ENCODE measurements around the gene PROM1. TPM values are rescaled to one million over a fixed set of nuclear protein-coding genes. Genes with fewer than 3 reads are reported as not detected.

The PROM1 gene
- total and polyA plus RNA-seq, 2 donors (not counting 1 experiment from before 2014, with no cell fraction given): 0.10 to 0.17 TPM

DNA sequence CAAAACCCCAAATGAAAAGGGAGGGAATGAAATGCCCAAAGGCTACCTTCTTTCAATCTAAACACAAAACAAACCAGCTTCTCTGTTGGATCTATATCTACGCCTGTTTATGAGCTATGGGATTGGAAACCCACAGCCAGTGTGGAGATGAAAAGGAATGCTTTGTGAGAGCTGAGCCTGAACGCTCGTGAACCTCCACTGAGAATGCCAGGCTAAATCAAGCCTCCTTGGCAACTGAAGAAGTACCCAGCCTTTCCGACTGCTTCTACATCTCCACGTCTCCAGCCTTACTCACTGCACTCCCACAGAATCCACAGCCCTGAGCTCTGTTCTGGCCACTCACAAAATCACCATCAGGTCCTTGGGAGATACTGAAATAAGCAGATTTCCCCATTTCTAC, 31.8 kb downstream of the PROM1 start:
- no peak overlapping the region for H3K9ac ChIP-seq (ENCODE audit: insufficient read depth, low read length)
- H3K79me2 ChIP-seq (ENCODE audit: control insufficient read depth, insufficient read depth, low read length): no peaks in the 10 kb centered on the region
- no peaks in the 10 kb centered on the region for H4K20me1 ChIP-seq (ENCODE audit: control insufficient read depth, extremely low read depth, insufficient read depth, low read length)
- no peak overlapping the region for H3K27ac ChIP-seq (ENCODE audit: insufficient read depth, low read length)
- H3K36me3 ChIP-seq (ENCODE audit: control insufficient read depth, insufficient read depth, low read length): no peaks in the 10 kb centered on the region
- DNase-seq (ENCODE audit: low read depth in 2 of 2): no peak
- H3K4me1 ChIP-seq (ENCODE audit: control insufficient read depth, extremely low read depth, insufficient read depth, low read length): no peaks in the 10 kb centered on the region
- TF ChIP-seq, protein P1, sequence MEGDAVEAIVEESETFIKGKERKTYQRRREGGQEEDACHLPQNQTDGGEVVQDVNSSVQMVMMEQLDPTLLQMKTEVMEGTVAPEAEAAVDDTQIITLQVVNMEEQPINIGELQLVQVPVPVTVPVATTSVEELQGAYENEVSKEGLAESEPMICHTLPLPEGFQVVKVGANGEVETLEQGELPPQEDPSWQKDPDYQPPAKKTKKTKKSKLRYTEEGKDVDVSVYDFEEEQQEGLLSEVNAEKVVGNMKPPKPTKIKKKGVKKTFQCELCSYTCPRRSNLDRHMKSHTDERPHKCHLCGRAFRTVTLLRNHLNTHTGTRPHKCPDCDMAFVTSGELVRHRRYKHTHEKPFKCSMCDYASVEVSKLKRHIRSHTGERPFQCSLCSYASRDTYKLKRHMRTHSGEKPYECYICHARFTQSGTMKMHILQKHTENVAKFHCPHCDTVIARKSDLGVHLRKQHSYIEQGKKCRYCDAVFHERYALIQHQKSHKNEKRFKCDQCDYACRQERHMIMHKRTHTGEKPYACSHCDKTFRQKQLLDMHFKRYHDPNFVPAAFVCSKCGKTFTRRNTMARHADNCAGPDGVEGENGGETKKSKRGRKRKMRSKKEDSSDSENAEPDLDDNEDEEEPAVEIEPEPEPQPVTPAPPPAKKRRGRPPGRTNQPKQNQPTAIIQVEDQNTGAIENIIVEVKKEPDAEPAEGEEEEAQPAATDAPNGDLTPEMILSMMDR (conservative IDR thresholded peaks at IDR 0.05 in 1 of 2, IDR thresholded peaks at IDR 0.05 in 1 of 2; ENCODE audit: low read depth in 1 of 2, low read length in 2 of 2): no peak
- no peak for TF ChIP-seq EZH2 (IDR thresholded peaks at IDR 0.05; ENCODE audit: low read length, missing control alignments)
- H2AFZ ChIP-seq (ENCODE audit: low read length): no peak overlapping the region
- H3K9me3 ChIP-seq (ENCODE audit: control insufficient read depth, insufficient read depth, low read depth, low read length): no peaks in the 10 kb centered on the region
- H3K27me3 ChIP-seq (ENCODE audit: control insufficient read depth, insufficient read depth, low read length): peaks cover 7% of the 10 kb centered on the region
- H3K4me3 ChIP-seq (replicated peaks in 1 of 4; ENCODE audit: control extremely low read depth in 1 of 4, insufficient read depth in 1 of 4, low read depth in 3 of 4, low read length in 4 of 4): no peak overlapping the region
- no peak overlapping the region for H3K4me2 ChIP-seq (ENCODE audit: extremely low read depth, insufficient read depth, low read length)

DNA sequence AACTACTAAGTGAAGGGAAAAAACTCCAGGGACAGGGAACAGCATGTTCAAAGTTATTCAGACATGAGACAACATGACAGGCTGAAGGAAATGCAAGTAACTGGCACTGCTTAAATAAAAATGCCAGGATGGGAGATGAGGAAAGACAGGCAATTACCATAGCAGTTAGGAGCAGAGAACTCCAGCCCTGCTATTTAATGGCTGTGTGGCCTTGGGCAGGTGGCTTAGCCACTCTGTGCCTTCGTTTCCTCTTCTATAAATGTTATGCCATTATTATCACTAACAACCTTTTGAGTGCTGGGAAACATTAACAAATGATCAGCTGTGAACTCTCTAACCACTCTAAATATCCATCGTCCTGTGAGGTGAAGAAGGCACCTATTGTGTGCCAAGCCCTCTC, 32.7 kb downstream of the PROM1 start:
- no peak overlapping the region for H2AFZ ChIP-seq (ENCODE audit: low read length)
- H4K20me1 ChIP-seq (ENCODE audit: control insufficient read depth, extremely low read depth, insufficient read depth, low read length): no peaks in the 10 kb centered on the region
- H3K4me3 ChIP-seq (replicated peaks in 1 of 4; ENCODE audit: control extremely low read depth in 1 of 4, insufficient read depth in 1 of 4, low read depth in 3 of 4, low read length in 4 of 4): no peak overlapping the region
- DNase-seq (ENCODE audit: low read depth in 2 of 2): no peak
- peaks cover 6% of the 10 kb centered on the region for H3K27me3 ChIP-seq (ENCODE audit: control insufficient read depth, insufficient read depth, low read length)
- H3K79me2 ChIP-seq (ENCODE audit: control insufficient read depth, insufficient read depth, low read length): no peaks in the 10 kb centered on the region
- H3K4me2 ChIP-seq (ENCODE audit: extremely low read depth, insufficient read depth, low read length): no peak overlapping the region
- H3K9me3 ChIP-seq (ENCODE audit: control insufficient read depth, insufficient read depth, low read depth, low read length): no peaks in the 10 kb centered on the region
- no peak overlapping the region for H3K27ac ChIP-seq (ENCODE audit: insufficient read depth, low read length)
- TF ChIP-seq, protein P1 (conservative IDR thresholded peaks at IDR 0.05 in 1 of 2, IDR thresholded peaks at IDR 0.05 in 1 of 2; ENCODE audit: low read depth in 1 of 2, low read length in 2 of 2): no peak
- no peak for TF ChIP-seq EZH2 (IDR thresholded peaks at IDR 0.05; ENCODE audit: low read length, missing control alignments)
- no peak overlapping the region for H3K9ac ChIP-seq (ENCODE audit: insufficient read depth, low read length)
- H3K4me1 ChIP-seq (ENCODE audit: control insufficient read depth, extremely low read depth, insufficient read depth, low read length): no peaks in the 10 kb centered on the region
- no peaks in the 10 kb centered on the region for H3K36me3 ChIP-seq (ENCODE audit: control insufficient read depth, insufficient read depth, low read length)

DNA sequence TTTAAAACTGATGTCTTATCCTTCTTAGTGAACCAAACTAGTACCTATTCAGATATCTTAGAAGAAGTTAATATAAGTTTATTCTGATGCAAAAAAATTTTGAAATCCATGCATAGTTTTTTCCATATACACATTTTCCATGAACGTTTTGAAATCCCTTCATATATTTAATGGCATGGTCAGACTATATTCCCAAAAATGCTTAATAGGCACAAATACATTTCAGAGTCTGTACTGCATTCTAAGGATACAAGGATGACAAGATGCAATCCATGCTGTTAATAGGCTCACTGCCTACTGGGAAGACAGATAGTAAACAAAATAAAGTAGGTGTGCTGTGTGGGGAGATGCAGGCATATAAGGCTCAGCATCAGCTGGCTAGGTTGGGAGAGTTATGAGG, 33.2 kb downstream of the PROM1 start:
- Histone ChIP-seq H3K36me3 (ENCODE audit: control insufficient read depth, insufficient read depth, low read length) (no peaks in the 10 kb centered on the region), H3K27me3 (ENCODE audit: control insufficient read depth, insufficient read depth, low read length) (peaks cover 5% of the 10 kb centered on the region), H3K27ac (ENCODE audit: insufficient read depth, low read length) (no peak overlapping the region), H3K4me3 (replicated peaks in 1 of 4; ENCODE audit: control extremely low read depth in 1 of 4, insufficient read depth in 1 of 4, low read depth in 3 of 4, low read length in 4 of 4) (no peak overlapping the region), H3K4me2 (ENCODE audit: extremely low read depth, insufficient read depth, low read length) (no peak overlapping the region), H3K9me3 (ENCODE audit: control insufficient read depth, insufficient read depth, low read depth, low read length) (no peaks in the 10 kb centered on the region), H3K4me1 (ENCODE audit: control insufficient read depth, extremely low read depth, insufficient read depth, low read length) (no peaks in the 10 kb centered on the region), H3K9ac (ENCODE audit: insufficient read depth, low read length) (no peak overlapping the region), H4K20me1 (ENCODE audit: control insufficient read depth, extremely low read depth, insufficient read depth, low read length) (no peaks in the 10 kb centered on the region), H3K79me2 (ENCODE audit: control insufficient read depth, insufficient read depth, low read length) (no peaks in the 10 kb centered on the region), H2AFZ (ENCODE audit: low read length) (no peak overlapping the region)
- TF ChIP-seq, protein P1 (conservative IDR thresholded peaks at IDR 0.05 in 1 of 2, IDR thresholded peaks at IDR 0.05 in 1 of 2; ENCODE audit: low read depth in 1 of 2, low read length in 2 of 2): no peak
- no peak for TF ChIP-seq EZH2 (IDR thresholded peaks at IDR 0.05; ENCODE audit: low read length, missing control alignments)
- DNase-seq (ENCODE audit: low read depth in 2 of 2): no peak

Measured in fibroblast of lung (primary cell).